CD14-positive monocyte (primary cell): Measurements from ENCODE around the gene IL12B. TPM values are rescaled to one million over a fixed set of nuclear protein-coding genes. Genes with fewer than 3 reads are reported as not detected.

Source experiments
- DNase-seq, 3 donors: peaks; one replicate each; pipeline ENCODE4 v3.0.0-alpha.2; 2011 to 2022
- H2AFZ ChIP-seq: 2 replicates; pipeline ENCODE4 v1.6.0; 2012; ENCODE audit warnings: mild to moderate bottlenecking, low read depth, low read length, inconsistent platforms; ENCODE audit not compliant: insufficient read depth, poor library complexity, severe bottlenecking
- H3K27ac ChIP-seq, 2 donors: 1 replicate in 1 of 2; 2 replicates in 1 of 2; pipeline ENCODE4 v1.5.1; 2012 to 2013; ENCODE audit warnings: low read length in 2 of 2, control low read depth in 1 of 2, inconsistent platforms in 1 of 2, low read depth in 1 of 2, mild to moderate bottlenecking in 1 of 2
- H3K27me3 ChIP-seq, 2 donors: one replicate each; pipeline versions ENCODE4 v1.6.0 to v1.6.1; 2011 to 2013; ENCODE audit warnings: low read length in 2 of 2; ENCODE audit not compliant: control insufficient read depth in 2 of 2, insufficient read depth in 2 of 2
- H3K36me3 ChIP-seq, 2 donors: replicated peaks in 1 of 2; 1 replicate in 1 of 2; 2 replicates in 1 of 2; pipeline versions ENCODE4 v1.5.1 to v1.6.1; 2012 to 2013; ENCODE audit warnings: low read length in 2 of 2, control low read depth in 1 of 2, inconsistent platforms in 1 of 2, mild to moderate bottlenecking in 1 of 2; ENCODE audit not compliant: insufficient read depth in 2 of 2, control insufficient read depth in 1 of 2
- H3K4me1 ChIP-seq, 2 donors: 1 replicate in 1 of 2; 2 replicates in 1 of 2; pipeline versions ENCODE4 v1.5.1 to v1.6.1; 2012 to 2013; ENCODE audit warnings: low read length in 2 of 2, control low read depth in 1 of 2, inconsistent platforms in 1 of 2, mild to moderate bottlenecking in 1 of 2, moderate library complexity in 1 of 2; ENCODE audit not compliant: insufficient read depth in 2 of 2, control insufficient read depth in 1 of 2
- H3K4me2 ChIP-seq: replicated peaks from 2 replicates; pipeline ENCODE3; 2012; ENCODE audit warnings: low read length, moderate library complexity, mild to moderate bottlenecking; ENCODE audit not compliant: poor library complexity, severe bottlenecking; ENCODE audit errors: extremely low read depth
- H3K4me3 ChIP-seq, 3 experiments: fragments of 200-600 bp in 1 of 3; sonication (generic) in 1 of 3; replicated peaks in 1 of 3; 1 replicate in 2 of 3; 2 replicates in 1 of 3; pipeline ENCODE4 v1.5.1; 2011 to 2013; ENCODE audit warnings: low read length in 3 of 3, mild to moderate bottlenecking in 3 of 3, control low read depth in 2 of 3, low read depth in 2 of 3, inconsistent platforms in 1 of 3, moderate library complexity in 1 of 3
- H3K79me2 ChIP-seq: 2 replicates; pipeline ENCODE4 v1.6.0; 2012; ENCODE audit warnings: mild to moderate bottlenecking, control low read depth, inconsistent platforms, low read length, moderate library complexity; ENCODE audit not compliant: insufficient read depth
- H3K9ac ChIP-seq: 2 replicates; pipeline ENCODE4 v1.6.0; 2017; ENCODE audit warnings: low read length, mild to moderate bottlenecking; ENCODE audit not compliant: insufficient read depth, poor library complexity, severe bottlenecking
- H3K9me3 ChIP-seq, 2 donors: replicated peaks in 1 of 2; 1 replicate in 1 of 2; 2 replicates in 1 of 2; pipeline versions ENCODE4 v1.5.1 to v1.6.1; 2012 to 2013; ENCODE audit warnings: low read length in 2 of 2, control low read depth in 1 of 2; ENCODE audit not compliant: control insufficient read depth in 1 of 2, insufficient read depth in 1 of 2
- H4K20me1 ChIP-seq: 2 replicates; pipeline ENCODE4 v1.6.0; 2012; ENCODE audit warnings: mild to moderate bottlenecking, low read length, control low read depth, moderate library complexity; ENCODE audit not compliant: insufficient read depth
- H3K27ac Mint-ChIP-seq, 7 donors: one replicate each; pipeline ENCODE4 v1.8.0; 2020; ENCODE audit warnings: mild to moderate bottlenecking in 7 of 7, mixed read lengths in 7 of 7, moderate library complexity in 6 of 7, inconsistent platforms in 2 of 7
- H3K27me3 Mint-ChIP-seq, 3 donors: one replicate each; pipeline ENCODE4 v1.8.0; 2021 to 2022; ENCODE audit warnings: low read depth in 3 of 3, mild to moderate bottlenecking in 3 of 3, mixed read lengths in 3 of 3, moderate library complexity in 3 of 3, inconsistent platforms in 1 of 3
- H3K36me3 Mint-ChIP-seq, 2 donors: one replicate each; pipeline ENCODE4 v1.8.0; 2020; ENCODE audit warnings: mixed read lengths in 2 of 2, inconsistent platforms in 1 of 2, mild to moderate bottlenecking in 1 of 2
- H3K4me1 Mint-ChIP-seq: one replicate; pipeline ENCODE4 v1.8.0; 2020; ENCODE audit warnings: mild to moderate bottlenecking, mixed read lengths
- H3K4me3 Mint-ChIP-seq, 2 donors: one replicate each; pipeline ENCODE4 v1.8.0; 2020; ENCODE audit warnings: mild to moderate bottlenecking in 2 of 2, mixed read lengths in 2 of 2, moderate library complexity in 1 of 2
- H3K9me3 Mint-ChIP-seq, 7 donors: one replicate each; pipeline ENCODE4 v1.8.0; 2020 to 2022; ENCODE audit warnings: mixed read lengths in 7 of 7, mild to moderate bottlenecking in 6 of 7, moderate library complexity in 6 of 7, inconsistent platforms in 2 of 7
- CTCF ChIP-seq: fragments of 200-600 bp; IDR thresholded peaks from one replicate; pipeline ENCODE4 v1.8.0; 2022; ENCODE audit warnings: antibody characterized with exemption, mild to moderate bottlenecking
- WGBS: methylation state at CpG from one replicate; pipeline ENCODE4 v1.1.5; 2013; ENCODE audit warnings: missing lambda C conversion rate; ENCODE audit not compliant: insufficient coverage; 5-methylcytosine and 5-hydroxymethylcytosine counted together
- intact Hi-C, 2 donors: fragments of 100-400 bp; cut with micrococcal nuclease; formaldehyde crosslinking; loops; one replicate each; pipeline versions ENCODE4 v1.15.0 to v1.15.1; 2023
- polyA plus RNA-seq, 3 donors: library from polyadenylated mRNA; depleted of rRNA in 1 of 3; unstranded in 2 of 3; stranded (reverse) in 1 of 3; fragments of 300-500 nt in 2 of 3; fragments of >200 nt in 1 of 3; fragmentation: Illumina TruSeq in 2 of 3; gene quantifications; 1 replicate in 2 of 3; 2 replicates in 1 of 3; pipeline ENCODE4 v1.2.3, GENCODE V29; 2012 to 2021

Gene IL12B
- polyA plus RNA-seq, 3 donors, result not detected

- H3K79me2 ChIP-seq, result no peaks in the 10 kb centered on the region
- H3K27ac ChIP-seq, result no peak overlapping the region
- no peak overlapping the region for H3K4me3 Mint-ChIP-seq
- no peak overlapping the region for H3K4me3 ChIP-seq
- H3K4me2 ChIP-seq, result no peak overlapping the region
- H3K4me1 Mint-ChIP-seq, result no peaks in the 10 kb centered on the region
- H3K9ac ChIP-seq, result no peak overlapping the region
- no peak for TF ChIP-seq CTCF
- H3K9me3 Mint-ChIP-seq, result peaks cover 18 to 36% (median 30%) of the 10 kb centered on the region in 7 donors
- peaks cover 0 to 2% of the 10 kb centered on the region in 2 donors for H3K36me3 Mint-ChIP-seq
- 100% methylated on average over 1 of the region's 5 CpGs for WGBS
- H3K27me3 ChIP-seq, result no peaks in the 10 kb centered on the region
- intact Hi-C loops, result no loop called here
- H3K4me1 ChIP-seq, result no peaks in the 10 kb centered on the region
- H3K27ac Mint-ChIP-seq, result no peak overlapping the region
- DNase-seq, result no peak
- no peak overlapping the region for H2AFZ ChIP-seq
- no peaks in the 10 kb centered on the region for H3K36me3 ChIP-seq
- H3K9me3 ChIP-seq, result peaks cover 11 to 12% of the 10 kb centered on the region in 2 donors
- H3K27me3 Mint-ChIP-seq, result no peaks in the 10 kb centered on the region
- no peaks in the 10 kb centered on the region for H4K20me1 ChIP-seq
Measured at GRCh38 chr5:159294921-159295320, 35.4 kb downstream of the IL12B start.

- Histone ChIP-seq H3K27ac (no peak overlapping the region), H3K4me1 (no peaks in the 10 kb centered on the region), H3K4me3 (no peak overlapping the region), H3K4me2 (no peak overlapping the region), H3K27me3 (no peaks in the 10 kb centered on the region), H3K9ac (no peak overlapping the region), H3K9me3 (no peaks in the 10 kb centered on the region), H2AFZ (no peak overlapping the region), H3K79me2 (no peaks in the 10 kb centered on the region), H4K20me1 (no peaks in the 10 kb centered on the region), H3K36me3 (peaks cover 2% of the 10 kb centered on the region in 2 donors)
- intact Hi-C loops, result no loop called here
- no peak for DNase-seq
- no peak for TF ChIP-seq CTCF
- H3K4me3 Mint-ChIP-seq, result no peak overlapping the region
- no peaks in the 10 kb centered on the region for H3K27me3 Mint-ChIP-seq
- H3K36me3 Mint-ChIP-seq, result peaks cover 3 to 4% of the 10 kb centered on the region in 2 donors
- no peaks in the 10 kb centered on the region for H3K4me1 Mint-ChIP-seq
- WGBS, result no CpG with 5 or more reads among the region's 4 CpGs
- H3K27ac Mint-ChIP-seq, result no peak overlapping the region
- peaks cover 0 to 7% (median 4%) of the 10 kb centered on the region in 7 donors for H3K9me3 Mint-ChIP-seq
Measured at GRCh38 chr5:159290741-159291140, 39.5 kb downstream of the IL12B start.
